Esophagus squamous epithelium (tissue), 5 donors: ENCODE results near the gene KCNK2. TPM values are rescaled to one million over a fixed set of nuclear protein-coding genes. Genes with fewer than 3 reads are reported as not detected.
A peak's percentile ranks its signal among the peaks of the same experiment; 100 is the strongest.

Experiments
- DNase-seq: peaks from one replicate; lab custom pipeline; 2025; lab: John Stamatoyannopoulos, UW
- H3K27ac ChIP-seq, 4 donors: fragments of 200-600 bp; sonication (generic); one replicate each; pipeline ENCODE4 v1.5.1; 2016 to 2019; ENCODE audit warnings: mild to moderate bottlenecking in 1 of 4
- H3K27me3 ChIP-seq, 4 donors: fragments of 200-600 bp; sonication (generic); 1 replicate in 3 of 4; 2 replicates in 1 of 4; pipeline versions ENCODE4 v1.5.1 to v1.6.0; 2017 to 2021; ENCODE audit warnings: antibody characterized with exemption in 1 of 4
- H3K36me3 ChIP-seq, 3 donors: fragments of 200-600 bp; sonication (generic); one replicate each; pipeline ENCODE4 v1.5.1; 2016 to 2019
- H3K4me1 ChIP-seq, 3 donors: fragments of 200-600 bp; sonication (generic); one replicate each; pipeline ENCODE4 v1.5.1; 2017 to 2019
- H3K4me3 ChIP-seq, 4 donors: fragments of 200-600 bp; sonication (generic); 1 replicate in 3 of 4; 2 replicates in 1 of 4; pipeline ENCODE4 v1.5.1; 2016 to 2019; ENCODE audit warnings: mild to moderate bottlenecking in 2 of 4, moderate library complexity in 1 of 4
- H3K9me3 ChIP-seq, 3 donors: fragments of 200-600 bp; sonication (generic); one replicate each; pipeline ENCODE4 v1.5.1; 2016 to 2019
- POLR2A ChIP-seq, 4 donors: fragments of 450-650 bp; IDR thresholded peaks; one replicate each; pipeline ENCODE4 v1.6.1; 2017; ENCODE audit warnings: antibody characterized with exemption in 4 of 4, mild to moderate bottlenecking in 4 of 4, moderate library complexity in 3 of 4
- WGBS, 2 donors: methylation state at CpG; one replicate each; pipeline ENCODE4 v1.1.5; 2018; 5-methylcytosine and 5-hydroxymethylcytosine counted together
- intact Hi-C: fragments of 100-400 bp; cut with DNase I; formaldehyde crosslinking; loops from one replicate; pipeline ENCODE4 v1.15.0; 2022
- total RNA-seq, 4 donors: library from RNA; depleted of rRNA; stranded (reverse); fragments of >200 nt; gene quantifications; one replicate each; pipeline ENCODE4 v1.1.0, GENCODE V29; 2016
- TF ChIP-seq, protein P1 (sequence below), 6 experiments: fragments of 450-650 bp in 4 of 6; fragments of 200-600 bp in 2 of 6; sonication (generic) in 2 of 6; IDR thresholded peaks; one replicate each; pipeline ENCODE4 v1.5.1; 2016 to 2019; ENCODE audit warnings: antibody characterized with exemption in 6 of 6, mild to moderate bottlenecking in 4 of 6, moderate library complexity in 4 of 6
- donor health status: DM: yes; HTN: yes; CAD: no.

KCNK2 gene
- total RNA-seq, 4 donors from 2014 or later = 0.23 to 0.95 TPM; not detected in 2

DNA sequence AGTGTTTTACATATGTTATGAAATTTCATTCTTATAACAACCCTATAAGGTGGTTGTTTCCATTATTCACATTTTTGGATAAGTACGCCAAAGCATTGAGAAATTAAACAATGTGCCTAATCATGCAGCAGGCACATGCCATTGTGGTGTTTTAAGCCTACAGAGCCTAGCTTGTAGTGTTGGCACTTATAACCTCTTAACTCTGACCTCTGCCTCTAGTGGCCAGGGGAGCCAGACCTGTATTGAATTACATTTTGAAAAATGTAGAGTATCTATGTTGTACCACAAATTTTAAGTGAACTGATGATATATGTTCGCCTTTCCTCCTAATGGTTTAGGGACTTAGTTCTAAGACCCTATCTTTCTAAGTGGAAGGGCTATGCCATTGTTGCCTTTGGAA, 61.0 kb downstream of the KCNK2 start:
- Histone ChIP-seq H3K36me3 (no peaks in the 10 kb centered on the region), H3K4me3 (no peak overlapping the region), H3K9me3 (peaks cover 0 to 6% (median 0%) of the 10 kb centered on the region in 3 donors), H3K4me1 (no peaks in the 10 kb centered on the region), H3K27me3 (no peaks in the 10 kb centered on the region), H3K27ac (no peak overlapping the region)
- no peak for DNase-seq
- intact Hi-C loops = no loop called here
- WGBS, 2 donors = 91 to 94% methylated on average over 2 of the region's 2 CpGs
- TF ChIP-seq, protein P1, sequence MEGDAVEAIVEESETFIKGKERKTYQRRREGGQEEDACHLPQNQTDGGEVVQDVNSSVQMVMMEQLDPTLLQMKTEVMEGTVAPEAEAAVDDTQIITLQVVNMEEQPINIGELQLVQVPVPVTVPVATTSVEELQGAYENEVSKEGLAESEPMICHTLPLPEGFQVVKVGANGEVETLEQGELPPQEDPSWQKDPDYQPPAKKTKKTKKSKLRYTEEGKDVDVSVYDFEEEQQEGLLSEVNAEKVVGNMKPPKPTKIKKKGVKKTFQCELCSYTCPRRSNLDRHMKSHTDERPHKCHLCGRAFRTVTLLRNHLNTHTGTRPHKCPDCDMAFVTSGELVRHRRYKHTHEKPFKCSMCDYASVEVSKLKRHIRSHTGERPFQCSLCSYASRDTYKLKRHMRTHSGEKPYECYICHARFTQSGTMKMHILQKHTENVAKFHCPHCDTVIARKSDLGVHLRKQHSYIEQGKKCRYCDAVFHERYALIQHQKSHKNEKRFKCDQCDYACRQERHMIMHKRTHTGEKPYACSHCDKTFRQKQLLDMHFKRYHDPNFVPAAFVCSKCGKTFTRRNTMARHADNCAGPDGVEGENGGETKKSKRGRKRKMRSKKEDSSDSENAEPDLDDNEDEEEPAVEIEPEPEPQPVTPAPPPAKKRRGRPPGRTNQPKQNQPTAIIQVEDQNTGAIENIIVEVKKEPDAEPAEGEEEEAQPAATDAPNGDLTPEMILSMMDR (IDR thresholded peaks at IDR 0.05) = no peak
- no peak for TF ChIP-seq POLR2A (IDR thresholded peaks at IDR 0.05)

DNA sequence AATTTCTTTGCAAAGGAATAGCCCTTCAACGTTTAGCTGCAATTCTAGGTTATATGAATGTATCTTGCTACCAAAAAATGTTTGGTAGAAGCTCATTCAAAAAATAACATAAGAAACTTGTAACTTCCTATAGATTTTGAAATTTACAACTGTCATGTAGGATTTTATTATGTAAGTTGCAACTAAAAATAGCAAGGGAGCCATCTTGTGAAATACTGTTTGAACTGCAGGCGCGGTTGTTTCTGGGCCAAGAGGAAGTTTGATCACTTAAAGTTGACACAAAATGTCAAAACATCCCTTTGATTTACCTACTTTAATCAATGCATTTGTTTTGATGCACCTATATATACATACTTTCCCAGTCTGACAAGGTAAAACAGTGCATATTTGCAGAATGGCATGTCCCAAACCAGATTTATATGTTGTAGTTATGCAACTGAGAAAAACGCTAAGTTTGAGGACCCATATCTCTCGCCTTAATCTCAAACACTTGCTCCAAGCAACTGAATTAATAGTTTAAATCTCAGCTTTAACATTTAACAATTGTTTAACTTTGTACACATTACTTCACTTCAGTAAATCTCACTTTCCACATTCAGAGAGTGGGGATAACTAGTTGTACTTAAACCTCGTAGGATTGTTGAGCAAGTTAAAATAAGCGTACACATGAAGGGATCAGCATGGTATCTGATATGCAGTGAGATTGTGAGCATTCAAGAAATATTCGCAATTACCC, 63.9 kb downstream of the KCNK2 start:
- Histone ChIP-seq H3K4me3 (no peak overlapping the region), H3K27ac (no peak overlapping the region), H3K36me3 (no peaks in the 10 kb centered on the region), H3K27me3 (no peaks in the 10 kb centered on the region), H3K9me3 (peaks cover 0 to 6% (median 0%) of the 10 kb centered on the region in 3 donors), H3K4me1 (no peaks in the 10 kb centered on the region)
- 56 to 59% methylated on average over 8 of the region's 8 CpGs for WGBS, 2 donors
- intact Hi-C loops = no loop called here
- DNase-seq = no peak
- TF ChIP-seq, protein P1 (IDR thresholded peaks at IDR 0.05) = peak in 5 of 6 experiments; percentile 14 to 49 (median 30)
- TF ChIP-seq POLR2A (IDR thresholded peaks at IDR 0.05) = no peak

DNA sequence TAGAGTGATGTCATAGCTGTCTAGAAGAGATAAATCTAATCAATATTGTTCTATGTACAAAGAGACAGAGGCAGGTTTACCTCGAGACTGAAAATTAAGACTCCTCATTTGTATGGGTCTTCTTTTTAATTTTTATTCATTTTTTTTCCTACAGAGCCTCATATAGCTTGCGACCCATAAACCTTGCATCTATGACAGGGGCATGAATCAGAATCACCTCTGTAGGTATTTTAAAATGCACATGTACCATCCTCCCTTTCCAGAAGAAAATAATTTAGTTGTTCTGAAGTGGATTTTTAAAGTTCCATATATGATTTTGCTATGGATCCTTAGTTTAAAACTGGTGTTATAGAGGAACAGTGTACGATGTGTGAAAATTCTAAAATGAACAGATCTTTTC, 64.5 kb downstream of the KCNK2 start:
- H3K4me1 ChIP-seq = no peaks in the 10 kb centered on the region
- no peak for TF ChIP-seq POLR2A (IDR thresholded peaks at IDR 0.05)
- TF ChIP-seq, protein P1 (IDR thresholded peaks at IDR 0.05) = no peak
- H3K9me3 ChIP-seq = peaks cover 0 to under 1% (median 0%) of the 10 kb centered on the region in 3 donors
- no peaks in the 10 kb centered on the region for H3K36me3 ChIP-seq
- WGBS, 2 donors = 65 to 73% methylated on average over 3 of the region's 3 CpGs
- no peak overlapping the region for H3K4me3 ChIP-seq
- no peaks in the 10 kb centered on the region for H3K27me3 ChIP-seq
- no peak overlapping the region for H3K27ac ChIP-seq
- no peak for DNase-seq
- intact Hi-C loops = no loop called here

DNA sequence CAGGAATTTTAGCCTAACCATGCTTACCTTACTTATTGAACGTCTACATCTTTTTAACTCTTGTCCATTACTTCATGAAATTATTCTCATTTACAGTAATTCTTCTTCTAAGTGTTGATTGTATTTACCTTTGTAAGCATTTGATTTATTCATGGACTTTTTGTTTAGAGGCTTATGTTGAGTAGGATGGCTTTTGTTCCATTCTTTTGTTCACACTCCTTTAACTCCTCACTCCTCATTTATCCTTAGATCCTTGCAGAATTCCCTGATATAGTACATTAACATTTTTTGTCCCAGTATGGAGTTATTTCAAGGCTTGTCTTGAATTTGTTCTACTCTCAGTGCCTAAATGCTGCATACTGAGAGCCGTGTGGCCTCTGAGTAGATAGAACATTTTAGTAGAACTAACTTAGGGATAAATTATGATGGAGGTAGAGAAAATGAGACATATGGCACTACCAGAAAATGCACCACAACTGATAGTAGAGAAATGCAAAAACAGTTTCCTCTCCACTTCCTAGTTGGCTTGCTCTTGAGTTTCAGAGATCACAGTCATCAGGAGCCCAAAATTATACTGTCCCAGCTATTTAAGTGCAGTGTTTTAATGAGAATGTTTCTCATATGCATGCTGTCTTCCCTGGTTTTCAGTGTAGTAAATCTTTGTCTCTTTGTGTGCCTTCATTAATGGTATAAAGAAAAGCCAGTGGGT, 69.5 kb downstream of the KCNK2 start:
- intact Hi-C loops = no loop called here
- no peak for DNase-seq
- no peaks in the 10 kb centered on the region for H3K36me3 ChIP-seq
- no peaks in the 10 kb centered on the region for H3K4me1 ChIP-seq
- H3K9me3 ChIP-seq = no peaks in the 10 kb centered on the region
- H3K27me3 ChIP-seq = no peaks in the 10 kb centered on the region
- TF ChIP-seq, protein P1 (IDR thresholded peaks at IDR 0.05) = no peak
- TF ChIP-seq POLR2A (IDR thresholded peaks at IDR 0.05) = no peak
- no peak overlapping the region for H3K27ac ChIP-seq
- 73 to 84% methylated on average over 2 of the region's 2 CpGs for WGBS, 2 donors
- no peak overlapping the region for H3K4me3 ChIP-seq

DNA sequence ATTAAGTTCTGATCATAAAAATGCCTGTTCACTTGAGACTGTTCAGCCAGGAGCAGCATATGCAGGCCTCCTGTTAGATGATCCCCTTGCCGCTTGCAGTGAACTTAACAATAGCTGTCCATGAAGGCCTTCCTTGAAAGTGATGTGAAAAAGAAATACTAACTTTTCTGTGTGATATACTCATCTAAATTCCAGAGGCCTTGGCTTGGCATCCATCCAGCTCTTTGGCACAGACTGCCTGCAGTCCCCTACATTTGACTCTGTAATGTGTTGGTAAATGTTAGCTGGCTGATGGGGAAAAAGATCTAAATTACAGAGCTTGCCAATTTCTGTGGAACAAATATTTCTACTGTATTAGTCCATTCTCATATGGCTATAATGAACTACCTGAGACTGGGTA, 73.7 kb downstream of the KCNK2 start:
- WGBS, 2 donors = 94 to 100% methylated on average over 1 of the region's 1 CpG
- Histone ChIP-seq H3K36me3 (no peaks in the 10 kb centered on the region), H3K4me1 (no peaks in the 10 kb centered on the region), H3K27ac (no peak overlapping the region), H3K9me3 (no peaks in the 10 kb centered on the region), H3K4me3 (no peak overlapping the region), H3K27me3 (no peaks in the 10 kb centered on the region)
- intact Hi-C loops = no loop called here
- TF ChIP-seq POLR2A (IDR thresholded peaks at IDR 0.05) = no peak
- TF ChIP-seq, protein P1 (IDR thresholded peaks at IDR 0.05) = no peak
- DNase-seq = no peak
